HG02981 (cell line): ENCODE data around the gene MSI1.

ENCODE experiments used
- ATAC-seq: cut with Tn5 transposase; IDR thresholded peaks from one replicate; pipeline ENCODE4 v1.9.1; 2021; ENCODE audit warnings: mild to moderate bottlenecking, moderate library complexity; ENCODE audit not compliant: unreplicated experiment

MSI1 gene

GRCh38 chr12:120377611-120378010 is 8.6 kb upstream of the MSI1 start:
- no peak for ATAC-seq

DNA sequence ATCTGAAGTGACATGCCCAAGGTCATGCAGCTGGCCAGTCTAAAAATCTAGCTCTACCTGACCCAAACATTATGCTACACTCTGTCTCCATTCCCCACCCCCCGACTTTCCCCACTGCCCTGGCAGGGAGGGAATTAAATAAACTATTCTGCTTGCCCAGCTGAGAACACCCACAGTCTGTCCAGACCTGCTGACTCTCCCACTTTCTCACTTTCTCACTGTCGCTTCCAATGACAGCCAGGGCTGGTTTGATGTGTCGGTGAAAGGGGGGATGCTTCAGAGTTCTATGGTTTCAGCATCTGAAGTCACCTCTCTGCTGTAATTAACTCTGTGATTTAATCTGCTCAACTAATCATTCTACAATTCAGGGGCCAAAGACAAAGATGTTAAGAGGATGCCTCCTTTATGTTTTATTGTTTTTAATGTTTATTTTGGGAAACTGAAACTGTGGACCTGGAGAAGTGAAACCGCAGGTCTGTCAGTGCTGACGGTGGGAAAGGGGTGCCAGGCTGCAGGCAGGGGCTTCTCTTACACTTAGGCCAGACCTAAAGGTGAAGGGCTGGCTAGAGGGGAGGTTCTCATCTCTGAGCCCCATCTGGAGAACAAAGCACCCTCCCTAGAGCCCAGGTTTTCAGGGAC is 8.1 kb upstream of the MSI1 start:
- ATAC-seq = no peak

DNA sequence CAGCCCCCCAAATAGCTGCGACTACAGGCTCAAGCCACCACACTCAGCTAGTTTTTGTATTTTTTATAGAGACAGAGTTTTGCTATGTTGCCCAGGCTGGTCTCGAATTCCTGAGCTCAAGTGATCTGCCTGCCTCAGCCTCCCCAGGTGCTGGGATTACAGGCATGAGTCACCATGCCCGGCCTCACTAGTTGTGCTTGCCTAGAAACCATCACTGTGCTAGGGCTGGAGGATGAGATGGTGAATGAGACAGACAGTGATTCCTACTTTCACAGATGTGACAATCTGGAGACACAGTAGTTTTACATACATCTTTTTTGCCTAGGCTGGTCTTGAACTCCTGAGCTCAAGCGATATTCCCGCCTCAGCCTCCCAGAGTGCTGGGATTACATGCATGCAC is 7.5 kb upstream of the MSI1 start:
- no peak for ATAC-seq

DNA sequence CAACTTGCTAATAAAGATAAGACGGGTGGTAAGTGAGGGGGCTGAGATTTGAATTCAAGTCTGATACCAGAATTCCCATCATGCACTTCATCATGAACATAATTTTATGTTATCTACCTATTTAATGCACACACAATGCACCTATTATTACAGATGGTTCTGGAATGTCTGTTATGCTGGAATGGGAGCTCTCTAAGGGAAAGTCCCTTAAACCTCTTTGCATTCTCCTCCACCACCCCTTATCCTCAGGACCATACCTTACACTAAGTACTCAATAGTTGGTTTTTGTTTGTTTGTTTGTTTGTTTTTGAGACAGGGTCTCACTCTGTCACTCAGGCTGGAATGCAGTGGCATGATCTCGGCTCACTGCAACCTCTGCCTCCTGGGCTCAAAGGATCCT is 7.0 kb upstream of the MSI1 start:
- ATAC-seq = no peak

DNA sequence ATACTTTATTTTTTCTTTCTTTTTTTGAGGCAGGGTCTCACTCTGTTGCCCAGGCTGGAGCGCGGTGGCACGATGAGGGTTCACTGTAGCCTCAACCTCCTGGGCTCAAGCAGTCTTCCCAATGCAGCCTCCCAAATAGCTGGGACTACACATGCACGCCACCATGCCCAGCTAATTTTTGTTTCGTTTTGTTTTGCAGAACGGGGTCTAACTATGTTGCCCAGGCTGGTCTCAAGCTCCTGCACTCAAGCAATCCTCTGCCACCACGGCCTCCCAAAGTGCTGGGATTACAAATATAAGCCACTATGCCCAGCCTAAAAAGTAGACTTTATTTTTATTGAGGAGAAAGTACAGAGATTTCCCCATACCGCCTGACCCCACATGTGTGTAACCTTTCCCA is 4.7 kb upstream of the MSI1 start:
- no peak for ATAC-seq

DNA sequence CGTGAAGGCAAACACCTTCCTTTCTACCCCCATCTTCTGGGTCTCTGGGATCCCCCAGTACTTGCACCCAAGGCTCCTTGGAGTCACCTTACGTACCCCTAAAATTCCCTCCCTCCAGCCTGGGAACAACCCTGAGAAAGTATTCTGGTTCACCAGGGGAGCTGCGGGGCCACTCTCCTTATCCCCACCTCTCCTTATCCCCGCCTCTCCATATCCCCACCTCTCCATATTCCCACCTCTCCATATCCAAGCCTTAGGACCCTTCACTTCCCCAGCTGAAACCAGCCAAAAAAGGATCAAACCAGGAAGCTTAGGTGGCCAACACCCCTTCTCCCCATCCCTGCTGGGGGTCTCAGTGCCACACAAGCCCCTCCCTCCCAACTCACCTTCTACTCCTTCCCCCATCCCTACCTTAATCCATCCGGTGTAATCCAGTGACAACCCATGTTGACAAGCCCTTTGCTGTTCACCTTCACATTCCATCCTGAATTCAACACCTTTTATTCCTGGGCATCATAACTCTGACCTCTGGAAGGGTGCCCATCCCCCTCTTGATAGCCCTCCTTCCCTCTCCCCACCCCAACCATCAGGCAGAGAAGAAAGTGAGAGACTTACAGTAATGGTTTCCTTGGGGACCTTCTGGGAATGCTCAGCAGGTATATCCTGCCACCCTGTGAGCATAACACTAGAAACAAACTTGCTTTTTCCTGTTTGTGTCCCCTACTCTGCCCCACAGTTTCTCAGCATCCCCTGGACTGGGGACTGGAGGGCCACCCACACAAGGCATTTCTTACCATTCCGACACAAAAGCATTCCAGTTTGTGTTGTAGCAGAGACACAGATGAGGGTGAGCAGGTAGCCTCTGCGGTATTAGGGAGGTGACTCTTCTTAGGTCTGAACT is 1.6 kb upstream of the MSI1 start:
- ATAC-seq = no peak

DNA sequence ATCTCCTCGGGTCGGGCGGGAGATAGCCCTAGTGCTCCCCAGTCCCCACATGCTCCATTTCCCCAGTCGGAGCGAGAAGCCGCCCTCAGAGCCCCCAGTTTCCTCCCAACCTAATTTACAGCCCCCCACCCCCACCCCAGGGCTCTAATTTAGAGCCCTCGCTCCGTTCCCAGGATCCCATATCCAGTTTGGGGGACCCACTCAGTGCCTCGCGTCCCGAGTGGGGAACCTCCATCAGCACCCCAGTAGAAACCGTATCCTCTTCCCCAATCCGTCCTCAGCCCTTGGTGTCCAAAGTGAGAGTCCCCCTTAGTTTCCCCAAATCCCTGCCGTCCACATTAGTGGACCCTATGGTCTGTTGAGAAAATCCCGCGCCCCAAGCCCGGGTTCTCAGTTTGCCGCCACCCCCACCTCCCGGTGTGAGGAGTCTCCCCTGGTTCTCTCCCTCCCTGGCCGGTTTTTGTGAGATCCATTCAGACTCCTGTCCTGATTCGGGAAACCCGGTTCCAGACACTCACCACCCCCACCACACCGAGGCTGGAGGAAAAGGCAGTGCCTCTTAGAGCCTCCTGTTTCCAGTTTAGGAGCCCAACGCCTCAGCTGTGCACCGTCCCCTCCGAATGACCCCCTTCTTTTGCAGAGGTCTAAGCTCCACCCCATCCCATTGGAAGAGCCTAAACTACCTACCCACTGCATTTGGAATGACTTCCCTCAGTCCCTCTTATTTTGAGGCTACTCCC is 809 bp upstream of the MSI1 start:
- no peak for ATAC-seq

DNA sequence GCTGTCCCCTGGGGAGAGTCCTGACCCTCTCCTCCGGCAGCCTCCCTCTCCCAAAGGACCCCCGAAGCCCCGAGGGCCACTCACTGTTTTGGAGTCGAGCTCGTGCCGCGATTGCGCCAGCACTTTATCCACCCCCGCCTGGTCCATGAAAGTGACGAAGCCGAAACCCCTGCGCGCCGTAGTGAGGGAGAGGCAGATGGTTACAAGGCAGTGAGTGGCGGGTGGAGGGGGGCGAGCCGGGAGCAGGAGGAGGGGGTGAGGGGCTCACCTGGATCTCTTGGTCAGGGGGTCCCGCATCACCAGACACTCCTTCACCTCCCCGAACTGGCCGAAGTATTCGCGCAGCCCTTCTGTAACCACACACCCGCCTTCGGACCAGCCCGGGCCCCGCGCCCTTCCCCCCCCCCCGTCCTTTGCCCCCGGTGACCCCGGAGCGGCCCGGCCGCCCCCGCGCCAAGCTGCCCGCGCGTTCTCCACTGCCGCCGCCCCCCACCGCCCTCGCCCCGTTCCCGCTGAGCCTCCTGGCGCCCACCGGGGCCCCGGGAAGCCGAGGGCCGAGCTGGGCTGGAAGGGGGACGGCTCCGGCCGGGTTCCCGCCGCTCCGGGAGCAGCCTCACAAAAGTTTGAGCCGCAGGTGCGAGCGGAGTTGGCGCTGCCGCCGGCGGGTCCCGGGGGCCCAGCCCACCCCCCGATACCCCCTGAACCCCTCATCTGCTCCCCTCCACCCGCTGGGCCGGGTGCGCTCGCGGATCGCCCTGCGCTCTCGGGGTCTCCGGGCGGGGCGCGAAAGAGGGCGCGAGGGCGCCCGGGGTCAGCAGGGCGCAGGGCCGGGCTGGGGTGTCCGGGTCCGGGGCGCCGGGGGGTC is 808 bp downstream of the MSI1 start:
- no peak for ATAC-seq

DNA sequence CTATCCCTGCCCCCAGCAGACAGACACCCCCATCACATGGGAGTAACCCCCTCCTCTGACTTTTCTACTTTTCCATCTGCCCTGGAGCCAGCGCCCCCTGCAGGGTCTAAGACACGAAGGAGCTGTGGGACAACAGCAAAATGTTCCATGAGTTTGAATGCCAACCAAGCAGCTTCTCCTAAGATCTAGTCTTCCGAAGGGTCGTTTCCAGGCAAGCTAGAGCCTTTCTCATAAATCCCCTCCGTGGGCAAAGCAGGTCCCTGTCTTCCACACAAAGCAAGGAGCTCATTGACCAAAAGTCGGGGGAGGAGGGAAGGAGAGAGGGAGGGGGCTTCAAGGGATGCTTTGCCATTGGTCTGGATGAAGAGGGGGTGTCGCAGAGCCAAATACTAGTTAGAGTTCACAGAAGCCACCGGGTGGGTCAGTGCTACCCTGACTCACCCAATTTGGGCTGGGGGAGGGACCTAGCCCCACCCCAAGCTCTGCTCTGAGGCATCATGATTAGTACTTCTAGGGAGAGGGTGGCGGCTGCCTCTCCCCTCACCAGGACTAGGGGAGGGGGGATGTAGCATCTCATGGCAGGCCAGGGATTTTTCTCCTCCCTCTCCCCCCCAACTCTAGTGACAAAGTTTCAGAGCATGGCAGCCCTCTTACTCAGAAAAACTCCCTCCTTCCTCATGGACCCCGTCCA is 1.6 kb downstream of the MSI1 start:
- ATAC-seq = no peak

DNA sequence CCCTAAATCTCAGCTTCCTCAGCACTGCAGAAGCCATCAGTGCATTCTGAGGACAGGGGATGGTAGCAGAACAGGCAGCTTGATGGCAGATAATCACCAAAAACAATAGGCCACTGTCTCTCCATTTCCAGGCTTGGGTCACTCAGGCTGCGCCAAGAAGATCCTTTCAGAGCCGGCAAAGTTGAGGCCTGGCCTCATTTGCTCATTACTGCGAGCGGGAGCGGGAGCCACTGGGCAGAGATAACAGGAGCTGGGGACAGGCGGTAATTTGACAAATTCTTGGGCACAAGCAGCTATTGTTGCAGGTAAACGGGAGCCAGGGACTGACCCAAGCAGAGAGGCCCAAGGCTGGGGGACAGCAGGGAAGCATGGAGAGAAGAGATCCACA is 2.1 kb downstream of the MSI1 start:
- ATAC-seq = no peak

- ATAC-seq = no peak
Measured at GRCh38 chr12:120366341-120366705, 2.6 kb downstream of the MSI1 start.

DNA sequence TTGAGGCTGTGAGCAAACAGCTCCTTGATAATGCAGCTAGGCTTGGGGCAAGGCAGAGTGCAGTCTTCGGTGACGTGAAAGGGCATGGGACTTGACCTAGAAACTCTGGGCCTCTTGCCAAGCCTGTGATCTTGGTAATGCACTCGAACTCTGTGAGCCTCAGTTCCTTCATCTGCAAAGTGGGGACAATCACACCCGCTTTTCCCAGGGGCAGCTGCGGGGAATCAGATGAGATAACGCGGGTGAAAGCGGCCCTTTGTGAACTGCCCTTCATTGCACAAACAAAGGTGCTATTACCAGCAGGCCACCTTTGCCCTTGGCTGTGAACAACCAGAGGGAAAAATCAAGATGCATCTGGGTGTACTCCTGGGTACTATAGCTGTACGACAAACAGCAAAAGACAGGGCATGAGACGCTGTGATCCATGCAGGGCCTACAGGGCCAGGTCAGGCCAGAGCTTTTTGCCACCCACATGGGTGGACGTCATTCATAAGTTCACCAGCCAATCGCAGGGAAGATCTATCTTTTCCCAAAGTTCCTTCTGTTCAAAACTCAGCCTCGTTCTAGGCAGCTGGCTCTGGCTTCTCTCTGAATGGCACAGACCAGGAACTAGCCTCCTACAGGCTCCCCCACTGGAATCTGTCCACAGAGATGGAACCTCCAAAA is 3.2 kb downstream of the MSI1 start:
- ATAC-seq = no peak

GRCh38 chr12:120364487-120364886 is 4.5 kb downstream of the MSI1 start:
- ATAC-seq = no peak

DNA sequence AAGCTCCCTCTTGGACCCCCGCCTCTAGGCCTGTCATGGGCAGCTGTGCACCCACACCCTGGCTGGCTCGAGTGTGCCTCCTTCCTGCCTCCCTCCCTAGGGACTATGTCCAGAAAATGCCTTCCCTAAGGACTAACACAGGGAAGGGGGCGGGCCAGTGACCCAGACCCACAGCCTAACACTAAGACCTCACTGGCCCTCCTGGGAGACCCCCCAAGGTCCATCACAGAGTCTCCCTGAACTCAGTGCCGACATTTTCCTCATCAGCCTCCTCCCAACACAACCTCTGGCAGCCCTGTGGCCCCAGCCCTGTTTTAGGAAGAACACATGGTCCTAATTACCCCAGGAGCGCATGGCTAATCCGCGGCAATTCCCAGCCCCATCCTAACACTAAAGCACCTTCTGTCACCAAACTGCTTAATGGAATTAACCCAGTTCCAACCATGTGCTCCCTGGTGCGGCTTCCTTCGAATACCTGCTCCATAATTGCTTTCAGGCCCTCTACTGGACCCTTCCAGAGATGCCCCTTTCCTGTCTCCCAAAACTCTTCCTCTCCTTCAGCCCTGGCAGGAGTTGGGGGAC is 5.6 kb downstream of the MSI1 start:
- ATAC-seq = no peak

DNA sequence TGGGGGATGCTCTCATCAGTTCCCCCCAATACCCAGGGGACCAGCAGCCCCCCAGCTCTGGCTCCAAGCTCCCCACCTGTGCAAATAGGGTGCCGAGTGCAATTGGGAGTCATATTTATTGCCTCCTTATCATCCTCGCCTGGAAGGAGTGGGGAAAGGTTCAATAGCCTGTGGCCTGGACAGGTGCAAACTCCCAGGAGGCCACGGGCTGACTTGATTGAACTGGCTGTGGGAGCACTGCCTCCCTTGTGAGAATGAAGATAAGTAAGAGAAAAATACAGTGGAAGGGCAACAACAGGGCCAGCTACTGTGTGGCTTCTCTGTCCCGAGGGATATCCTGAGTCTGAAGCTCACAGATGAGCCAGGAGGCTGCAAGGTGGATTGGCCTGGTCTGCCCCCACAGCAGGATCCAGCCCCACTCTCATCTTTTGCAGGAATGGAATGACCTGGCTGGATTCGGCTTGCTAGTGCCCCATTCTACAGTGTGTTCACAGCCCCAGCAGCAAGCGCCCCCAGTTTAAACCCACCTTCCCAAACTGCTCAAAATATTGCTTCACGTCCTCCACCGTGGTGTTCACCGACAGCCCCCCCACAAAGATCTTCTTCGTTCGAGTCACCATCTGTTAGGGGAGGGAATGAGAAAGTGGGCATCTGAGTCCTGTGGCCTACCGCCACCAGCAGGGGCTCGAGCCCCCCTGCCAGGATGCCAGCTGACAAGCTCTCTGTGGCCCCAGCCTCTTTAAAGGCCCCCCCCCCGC is 6.3 kb downstream of the MSI1 start:
- ATAC-seq = no peak

- ATAC-seq = no peak
Measured at GRCh38 chr12:120361506-120362208, 7.3 kb downstream of the MSI1 start.

DNA sequence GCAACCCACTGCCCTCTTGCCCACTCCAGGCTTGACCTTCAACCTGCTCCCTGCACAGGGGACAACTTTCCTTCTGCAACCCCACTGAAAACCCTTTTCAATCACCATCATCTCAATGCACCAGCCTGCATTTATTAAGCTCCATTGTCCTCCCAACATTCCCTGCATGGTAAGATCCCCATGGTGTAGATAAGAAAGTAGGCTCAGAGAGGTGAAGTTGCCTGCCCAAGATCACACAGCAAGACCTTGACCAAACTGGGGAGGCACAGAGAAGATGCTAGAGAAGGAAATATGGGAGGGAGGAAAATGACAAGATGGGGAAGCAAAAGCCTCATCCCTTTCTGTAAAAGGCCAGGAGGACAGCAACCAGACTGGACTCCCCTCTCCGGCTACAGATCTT is 9.8 kb downstream of the MSI1 start:
- no peak for ATAC-seq

DNA sequence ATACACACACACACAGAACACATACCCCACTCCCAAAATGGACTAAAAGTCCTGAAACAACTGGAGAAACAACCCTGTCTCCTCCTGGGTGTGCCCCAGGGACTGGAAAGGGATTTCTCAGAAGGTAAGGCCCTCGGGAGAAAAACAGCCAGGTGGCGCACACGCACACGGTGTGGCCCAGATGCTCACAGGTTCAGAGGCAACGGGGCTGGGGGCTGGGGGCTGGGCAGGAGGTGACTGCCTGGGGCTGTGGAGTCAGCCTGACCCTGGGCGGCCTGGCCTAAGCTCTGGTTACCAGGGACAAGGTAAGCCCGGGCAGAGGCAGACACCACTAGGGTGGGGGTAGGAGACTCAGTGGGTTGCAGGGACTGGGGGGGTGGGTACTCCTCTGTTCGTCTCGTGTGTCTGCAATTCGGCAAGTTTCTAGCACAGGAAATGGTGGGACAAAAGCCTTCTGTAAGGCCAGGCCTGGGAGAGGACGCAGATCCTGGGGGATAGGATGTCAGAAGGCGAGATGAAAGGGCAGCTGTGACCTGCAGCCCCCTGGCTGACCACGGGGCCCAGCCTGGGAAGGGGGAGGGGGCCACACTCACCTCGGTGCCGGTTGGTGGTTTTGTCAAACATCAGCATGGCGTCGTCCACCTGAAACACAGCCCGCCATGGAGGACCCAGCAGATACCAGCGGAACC is 10.4 kb downstream of the MSI1 start:
- ATAC-seq = no peak
